Stimulated activated CD4-positive, alpha-beta T cell treated with anti-CD3 and anti-CD28 coated beads, Interleukin-15, amount 100 ng/mL, for 24 hours (primary cell): ENCODE measurements around the gene UBE2F.

Source experiments
- DNase-seq: peaks from one replicate; pipeline ENCODE4 v3.0.0-alpha.2; 2020

UBE2F gene

GRCh38 chr2:237966565-237967462 is at the start of gene UBE2F:
UBE2F (plus strand) TSS chr2:237967014; CDS start chr2:237973108, 6,094 bp downstream.
- DNase-seq = peak; percentile 99

GRCh38 chr2:237917696-237918374 is 49.0 kb upstream of the UBE2F start:
- DNase-seq = no peak

- no peak for DNase-seq
These were observed 47.2 kb upstream of the UBE2F start for GRCh38 chr2:237919593-237919992.

- no peak for DNase-seq
These were observed 46.1 kb upstream of the UBE2F start for GRCh38 chr2:237920673-237921072.

- DNase-seq = no peak
These were observed 44.8 kb upstream of the UBE2F start for GRCh38 chr2:237921967-237922492.

- peak; percentile 27 for DNase-seq
These were observed 44.0 kb upstream of the UBE2F start for GRCh38 chr2:237922641-237923361.

- peak; percentile 88 for DNase-seq
These were observed 43.2 kb upstream of the UBE2F start for GRCh38 chr2:237923481-237924163.

- DNase-seq = no peak
These were observed 42.7 kb upstream of the UBE2F start for GRCh38 chr2:237924164-237924534.

GRCh38 chr2:237927135-237927534 is 39.7 kb upstream of the UBE2F start:
- no peak for DNase-seq

- no peak for DNase-seq
These were observed 38.8 kb upstream of the UBE2F start for GRCh38 chr2:237927986-237928385.

GRCh38 chr2:237929979-237930378 is 36.8 kb upstream of the UBE2F start:
- no peak for DNase-seq

- no peak for DNase-seq
These were observed 35.6 kb upstream of the UBE2F start for GRCh38 chr2:237931205-237931721.

GRCh38 chr2:237932731-237933131 is 34.1 kb upstream of the UBE2F start:
- DNase-seq = peak; percentile 26

- no peak for DNase-seq
These were observed 32.6 kb upstream of the UBE2F start for GRCh38 chr2:237934186-237934585.

- DNase-seq = no peak
These were observed 30.9 kb upstream of the UBE2F start for GRCh38 chr2:237935740-237936452.

GRCh38 chr2:237939251-237939650 is 27.6 kb upstream of the UBE2F start:
- DNase-seq = no peak

GRCh38 chr2:237940828-237941227 is 26.0 kb upstream of the UBE2F start:
- no peak for DNase-seq

GRCh38 chr2:237941239-237941638 is 25.6 kb upstream of the UBE2F start:
- DNase-seq = no peak

- DNase-seq = no peak
These were observed 24.3 kb upstream of the UBE2F start for GRCh38 chr2:237942513-237942899.

GRCh38 chr2:237943395-237944094 is 23.3 kb upstream of the UBE2F start:
- no peak for DNase-seq

GRCh38 chr2:237944302-237944701 is 22.5 kb upstream of the UBE2F start:
- no peak for DNase-seq
